ENCODE measurements around the gene LMF1. TPM values are rescaled to one million over a fixed set of nuclear protein-coding genes. Genes with fewer than 3 reads are reported as not detected.

LMF1 gene
- total and polyA plus RNA-seq, 9 of the 15 experiments (the other 6 are each of a cell fraction or from before 2014, with no cell fraction given): 0.11 to 1.6 (median 0.55) TPM; not detected in 1

DNA sequence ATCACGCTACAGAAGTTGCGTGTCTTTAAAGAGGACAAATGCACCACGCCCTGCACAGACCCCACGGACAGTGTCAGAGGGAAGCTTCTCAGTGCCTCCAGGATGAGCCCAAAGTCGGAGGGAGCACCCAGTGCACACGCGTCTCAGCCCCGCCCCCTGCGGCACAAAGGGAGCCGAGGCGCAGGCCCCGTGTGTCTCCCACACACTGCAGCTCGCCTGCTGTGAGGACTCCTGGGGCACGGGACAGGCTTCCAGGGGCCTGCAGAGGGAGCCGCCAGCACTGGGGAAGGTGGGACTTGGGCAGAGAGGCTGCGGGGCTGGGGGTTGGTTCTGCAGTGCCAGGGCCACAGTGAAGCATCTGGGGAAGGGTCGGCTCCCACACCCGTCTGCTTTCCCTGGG, 77.4 kb downstream of the LMF1 start:
- no peaks in the 10 kb centered on the region for H3K36me3 ChIP-seq (ENCODE audit: control insufficient read depth, insufficient read depth, low read length)
- peaks cover 29 to 94% of the 10 kb centered on the region in 2 experiments; a peak in 4 of 5 replicates for H3K27me3 ChIP-seq (ENCODE audit: control insufficient read depth in 2 of 2, insufficient read depth in 2 of 2, low read length in 2 of 2)
- no TSS peak for BruUV-seq (replicated peaks)
- no peak overlapping the region for H3K4me3 ChIP-seq
- H4K20me1 ChIP-seq (replicated peaks; ENCODE audit: control insufficient read depth, insufficient read depth, low read length): peaks cover 37% of the 10 kb centered on the region
- ChIA-PET CTCF (ENCODE audit: low intra/inter-chr PET ratio) (no interaction called here), POLR2A (interaction anchor here (0.5 kb wide), 1 partner anchor 164 kb away, joined by 3 read pairs; no protein-coding TSS in a partner anchor)
- H2AFZ ChIP-seq (ENCODE audit: low read depth, low read length): no peak overlapping the region
- H3K9ac ChIP-seq (ENCODE audit: insufficient read depth in 1 of 2, low read depth in 2 of 2, low read length in 2 of 2): no peak overlapping the region
- H3K4me2 ChIP-seq (ENCODE audit: insufficient read depth, low read length): no peak overlapping the region
- WGBS (ENCODE audit: insufficient coverage, low coverage, missing lambda C conversion rate): 4% methylated on average over 16 of the region's 18 CpGs
- H3K27ac ChIP-seq (ENCODE audit: extremely low read depth, low read depth, low read length): no peak overlapping the region
- in situ Hi-C loops (cut with MboI): no loop called here
- ATAC-seq (peak; percentile 42; the same call in 2 of the 3 replicates), DNase-seq (ENCODE audit: extremely low read depth in 1 of 4, low spot score in 3 of 4) (peak in 2 of 4 experiments; percentile 36 to 51), FAIRE-seq (no peak)
- intact Hi-C loops (cut with micrococcal nuclease): no loop called here
- no peaks in the 10 kb centered on the region for H3K9me3 ChIP-seq (replicated peaks; ENCODE audit: control insufficient read depth, insufficient read depth, low read depth, low read length)
- TF ChIP-seq HEY1 (CRISPR knock-in tag; IDR thresholded peaks at IDR 0.05; ENCODE audit: borderline replicate concordance) (no peak), SP1 (CRISPR knock-in tag; IDR thresholded peaks at IDR 0.05) (0 out of 2 replicates have a peak, but pooled peaks have one; percentile 20)
- TF ChIP-seq, protein P1, sequence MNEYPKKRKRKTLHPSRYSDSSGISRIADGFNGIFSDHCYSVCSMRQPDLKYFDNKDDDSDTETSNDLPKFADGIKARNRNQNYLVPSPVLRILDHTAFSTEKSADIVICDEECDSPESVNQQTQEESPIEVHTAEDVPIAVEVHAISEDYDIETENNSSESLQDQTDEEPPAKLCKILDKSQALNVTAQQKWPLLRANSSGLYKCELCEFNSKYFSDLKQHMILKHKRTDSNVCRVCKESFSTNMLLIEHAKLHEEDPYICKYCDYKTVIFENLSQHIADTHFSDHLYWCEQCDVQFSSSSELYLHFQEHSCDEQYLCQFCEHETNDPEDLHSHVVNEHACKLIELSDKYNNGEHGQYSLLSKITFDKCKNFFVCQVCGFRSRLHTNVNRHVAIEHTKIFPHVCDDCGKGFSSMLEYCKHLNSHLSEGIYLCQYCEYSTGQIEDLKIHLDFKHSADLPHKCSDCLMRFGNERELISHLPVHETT (CRISPR knock-in tag; conservative IDR thresholded peaks at IDR 0.05 in 1 of 2, IDR thresholded peaks at IDR 0.05 in 1 of 2): no peak
- no peaks in the 10 kb centered on the region for H3K9me1 ChIP-seq (ENCODE audit: control insufficient read depth, insufficient read depth, low read length)
- H3K79me2 ChIP-seq (ENCODE audit: control insufficient read depth, insufficient read depth, low read length): no peaks in the 10 kb centered on the region
- peaks cover 0 to 63% of the 10 kb centered on the region in 2 experiments; a peak in 2 of 5 replicates for H3K4me1 ChIP-seq (replicated peaks in 1 of 2; ENCODE audit: control insufficient read depth in 2 of 2, insufficient read depth in 2 of 2, low read length in 2 of 2)

Measured in K562 (cell line).